K562 (cell line): ENCODE results near the gene SERBP1. TPM values are rescaled to one million over a fixed set of nuclear protein-coding genes. Genes with fewer than 3 reads are reported as not detected.

ENCODE experiments used
- ATAC-seq: fragments of 200-7000 bp; cut with Tn5 transposase; 3 replicates; pipeline ENCODE4 v1.9.1; 2020; ENCODE audit warnings: moderate library complexity
- BruUV-seq: library from RNA; stranded (reverse); fragments of 400-500 nt; replicated peaks from 2 replicates; lab custom pipeline; 2021; lab: Mats Ljungman, UMichigan
- CTCF ChIA-PET: fragments of 300-600 bp; formaldehyde crosslinking; extraction: SDS; loops from one replicate; lab custom pipeline; 2021; ENCODE audit warnings: low intra/inter-chr PET ratio; lab: Yijun Ruan, JAX
- POLR2A ChIA-PET: fragments of 300-600, 350-650 bp; sonication (Branson Sonifier 250); formaldehyde crosslinking; extraction: SDS; loops from one replicate; lab custom pipeline; 2021; ENCODE audit warnings: antibody characterized with exemption, inconsistent platforms; lab: Yijun Ruan, JAX
- DNase-seq, 4 experiments: peaks; one replicate each; pipeline versions ENCODE4 v3.0.0 to v3.0.0-alpha.2; 2011 to 2018; ENCODE audit warnings: low spot score in 3 of 4, mixed read lengths in 3 of 4; ENCODE audit errors: extremely low read depth in 1 of 4
- FAIRE-seq: peaks from 2 replicates; lab custom pipeline; 2011; peaks lifted over from hg19 to GRCh38; lab: Jason Lieb, UNC
- H2AFZ ChIP-seq: 2 replicates; pipeline ENCODE4 v1.6.0; 2011; ENCODE audit warnings: low read depth, low read length, control low read depth, inconsistent platforms
- H3K27ac ChIP-seq: fragments of 200-600 bp; 3 replicates; pipeline ENCODE4 v1.8.0; 2011; ENCODE audit warnings: low read depth, mild to moderate bottlenecking, control low read depth, inconsistent platforms, low read length, moderate library complexity, mixed read lengths; ENCODE audit errors: extremely low read depth
- H3K27me3 ChIP-seq, 2 experiments: fragments of 300-600 bp in 1 of 2; 2 replicates in 1 of 2; 3 replicates in 1 of 2; pipeline versions ENCODE4 v1.6.0 to v1.8.0; 2011; ENCODE audit warnings: inconsistent platforms in 2 of 2, low read length in 2 of 2, mild to moderate bottlenecking in 1 of 2, mixed read lengths in 1 of 2, moderate library complexity in 1 of 2; ENCODE audit not compliant: control insufficient read depth in 2 of 2, insufficient read depth in 2 of 2
- H3K36me3 ChIP-seq: fragments of 300-600 bp; 3 replicates; pipeline ENCODE4 v1.8.0; 2011; ENCODE audit warnings: mild to moderate bottlenecking, low read length, inconsistent platforms; ENCODE audit not compliant: control insufficient read depth, insufficient read depth
- H3K4me1 ChIP-seq, 2 experiments: fragments of 200-600 bp in 1 of 2; replicated peaks in 1 of 2; 2 replicates in 1 of 2; 3 replicates in 1 of 2; pipeline versions ENCODE4 v1.5.1 to v1.8.0; 2011; ENCODE audit warnings: inconsistent platforms in 2 of 2, low read length in 2 of 2, mild to moderate bottlenecking in 1 of 2, mixed read lengths in 1 of 2, moderate library complexity in 1 of 2; ENCODE audit not compliant: control insufficient read depth in 2 of 2, insufficient read depth in 2 of 2
- H3K4me2 ChIP-seq: 2 replicates; pipeline ENCODE4 v1.6.1; 2011; ENCODE audit warnings: low read length, control low read depth, inconsistent platforms, mixed read lengths; ENCODE audit not compliant: insufficient read depth
- H3K4me3 ChIP-seq: fragments of 200-600 bp; sonication (generic), shearing (Covaris generic); 2 replicates; pipeline ENCODE4 v1.5.1; 2016; ENCODE audit warnings: control low read depth, inconsistent platforms
- H3K79me2 ChIP-seq: fragments of 200-600 bp; 3 replicates; pipeline ENCODE4 v1.8.0; 2011; ENCODE audit warnings: low read length, inconsistent platforms; ENCODE audit not compliant: control insufficient read depth, insufficient read depth
- H3K9ac ChIP-seq, 2 experiments: 2 replicates each; pipeline versions ENCODE4 v1.6.0 to v1.6.1; 2011; ENCODE audit warnings: low read depth in 2 of 2, low read length in 2 of 2, control low read depth in 1 of 2, inconsistent platforms in 1 of 2, mild to moderate bottlenecking in 1 of 2, mixed read lengths in 1 of 2; ENCODE audit not compliant: insufficient read depth in 1 of 2
- H3K9me1 ChIP-seq: one replicate; pipeline ENCODE4 v1.6.0; 2011; ENCODE audit warnings: inconsistent platforms, mild to moderate bottlenecking, low read length, moderate library complexity; ENCODE audit not compliant: control insufficient read depth, insufficient read depth
- H3K9me3 ChIP-seq: replicated peaks from 2 replicates; pipeline ENCODE4 v1.5.1; 2011; ENCODE audit warnings: low read depth, low read length, inconsistent platforms; ENCODE audit not compliant: control insufficient read depth, insufficient read depth
- H4K20me1 ChIP-seq: replicated peaks from 2 replicates; pipeline ENCODE4 v1.6.1; 2011; ENCODE audit warnings: low read length, inconsistent platforms, mixed read lengths; ENCODE audit not compliant: control insufficient read depth, insufficient read depth
- COPS2 ChIP-seq: fragments of 450-650 bp; conservative IDR thresholded peaks from 2 replicates; pipeline ENCODE4 v1.6.1; 2016; ENCODE audit warnings: mild to moderate bottlenecking, moderate library complexity
- ESRRB ChIP-seq: fragments of 250-450 bp; sonication (Bioruptor Pico); IDR thresholded peaks from 2 replicates; pipeline ENCODE4 v1.5.0; 2020; ENCODE audit warnings: mild to moderate bottlenecking, moderate library complexity, borderline replicate concordance
- GABPB1 ChIP-seq: sonication (generic); formaldehyde crosslinking; IDR thresholded peaks from 2 replicates; pipeline ENCODE4 v1.8.0; 2022; ENCODE audit warnings: mild to moderate bottlenecking, missing genetic modification reagents
- NCOA2 ChIP-seq, 2 experiments: fragments of 450-650 bp; IDR thresholded peaks; 2 replicates each; pipeline ENCODE4 v1.6.1; 2018; ENCODE audit warnings: mild to moderate bottlenecking in 2 of 2, moderate library complexity in 1 of 2; ENCODE audit not compliant: partially characterized antibody in 2 of 2
- NCOR1 ChIP-seq: fragments of 450-650 bp; IDR thresholded peaks from 2 replicates; pipeline ENCODE4 v1.6.1; 2016; ENCODE audit warnings: mild to moderate bottlenecking, moderate library complexity
- NONO ChIP-seq, 2 experiments: fragments of 200-400 bp in 1 of 2; fragments of 450-650 bp in 1 of 2; formaldehyde crosslinking in 1 of 2; IDR thresholded peaks; 2 replicates each; pipeline ENCODE4 v1.6.1; 2017; ENCODE audit warnings: low read depth in 2 of 2, mild to moderate bottlenecking in 2 of 2, moderate library complexity in 2 of 2, low read length in 1 of 2
- SMAD3 ChIP-seq: fragments of 450-650 bp; formaldehyde crosslinking; conservative IDR thresholded peaks from 2 replicates; pipeline ENCODE4 v1.4.0; 2020; ENCODE audit warnings: mild to moderate bottlenecking
- TCFL5 ChIP-seq: fragments of 250-450 bp; sonication (Bioruptor Pico); conservative IDR thresholded peaks from 2 replicates; pipeline ENCODE4 v1.6.1; 2021; ENCODE audit warnings: mild to moderate bottlenecking, moderate library complexity, matching md5 sums
- XRCC5 ChIP-seq: fragments of 200-400 bp; formaldehyde crosslinking; IDR thresholded peaks from 2 replicates; pipeline ENCODE4 v1.6.1; 2017; ENCODE audit warnings: low read depth, mild to moderate bottlenecking, low read length
- ZC3H4 ChIP-seq: sonication (generic); formaldehyde crosslinking; IDR thresholded peaks from 2 replicates; pipeline ENCODE4 v1.9.0; 2021; ENCODE audit warnings: missing genetic modification reagents, borderline replicate concordance
- ZNF232 ChIP-seq: sonication (generic); formaldehyde crosslinking; IDR thresholded peaks from 2 replicates; pipeline ENCODE4 v1.8.0; 2022; ENCODE audit warnings: mild to moderate bottlenecking, missing genetic modification reagents
- ZNF507 ChIP-seq: conservative IDR thresholded peaks from 2 replicates; pipeline ENCODE4 v1.6.1; 2017; ENCODE audit warnings: missing genetic modification characterization, missing compliant biosample characterization
- WGBS: fragments of 100-300 bp; shearing (Covaris generic); methylation state at CpG from one replicate; pipeline ENCODE4 v1.1.6; 2016; ENCODE audit warnings: low coverage, mixed read lengths; ENCODE audit not compliant: insufficient coverage; ENCODE audit errors: missing lambda C conversion rate; 5-methylcytosine and 5-hydroxymethylcytosine counted together
- in situ Hi-C: fragments of 300-500 bp; cut with MboI; formaldehyde crosslinking; loops from 4 replicates; pipeline ENCODE4 v1.15.0; 2018; ENCODE audit warnings: inconsistent platforms, mixed read lengths
- intact Hi-C: fragments of 100-400 bp; cut with micrococcal nuclease; formaldehyde crosslinking; loops from 2 replicates; pipeline ENCODE4 v1.14.2; 2022
- polyA plus RNA-seq, 8 experiments: library from polyadenylated mRNA; depleted of rRNA in 4 of 8; stranded (reverse) in 5 of 8; unstranded in 3 of 8; fragments of >200 nt; fragmentation: Nextera tagmentation in 2 of 8; fragmentation: Illumina TruSeq in 1 of 8; extraction: Ambion mirVana in 2 of 8; extraction: Trizol in 1 of 8; gene quantifications; 2 replicates each; pipeline versions ENCODE4 v1.2.1 to v1.2.3, GENCODE V29; 2011 to 2014; ENCODE audit warnings: inconsistent platforms in 1 of 8, missing spikeins in 1 of 8
- total RNA-seq, 7 experiments: library from RNA; depleted of rRNA in 6 of 7; stranded (reverse); fragments of >200 nt in 6 of 7; fragmentation: Illumina TruSeq in 2 of 7; extraction: Trizol in 2 of 7; gene quantifications; 2 replicates each; pipeline versions ENCODE4 v1.2.1 to v1.2.3, GENCODE V29; 2011 to 2021; ENCODE audit warnings: low replicate concordance in 1 of 7
- TF ChIP-seq, protein P1 (sequence below), 3 experiments: IDR thresholded peaks in 2 of 3; conservative IDR thresholded peaks in 1 of 3; 2 replicates each; pipeline ENCODE4 v1.5.1; 2011 to 2012; ENCODE audit warnings: low read length in 3 of 3, mild to moderate bottlenecking in 3 of 3, control low read depth in 2 of 3, improper control_type of control experiment in 1 of 3, inconsistent platforms in 1 of 3, low read depth in 1 of 3, mixed read lengths in 1 of 3, moderate library complexity in 1 of 3; ENCODE audit not compliant: insufficient read depth in 2 of 3
- TF ChIP-seq, protein P2 (sequence below): sonication (generic); formaldehyde crosslinking; IDR thresholded peaks from 2 replicates; pipeline ENCODE4 v1.8.0; 2022; ENCODE audit warnings: mild to moderate bottlenecking, missing genetic modification reagents
- TF ChIP-seq, protein P3 (sequence below): IDR thresholded peaks from 3 replicates; pipeline ENCODE4 v1.6.1; 2011; ENCODE audit warnings: borderline replicate concordance, mild to moderate bottlenecking; ENCODE audit not compliant: insufficient read length, insufficient read depth
- TF ChIP-seq, protein P4 (sequence below), 2 experiments: IDR thresholded peaks; 2 replicates each; pipeline ENCODE4 v1.6.1; 2011; ENCODE audit warnings: borderline replicate concordance in 1 of 2, control low read depth in 1 of 2, low read depth in 1 of 2, low read length in 1 of 2, mild to moderate bottlenecking in 1 of 2, mixed read lengths in 1 of 2, moderate library complexity in 1 of 2; ENCODE audit not compliant: insufficient read depth in 1 of 2, insufficient read length in 1 of 2, poor library complexity in 1 of 2, severe bottlenecking in 1 of 2; ENCODE audit errors: extremely low read depth in 1 of 2

Gene SERBP1
- total and polyA plus RNA-seq, 9 of the 15 experiments (the other 6 are each of a cell fraction or from before 2014, with no cell fraction given) = 79.9 to 761 (median 464) TPM

DNA sequence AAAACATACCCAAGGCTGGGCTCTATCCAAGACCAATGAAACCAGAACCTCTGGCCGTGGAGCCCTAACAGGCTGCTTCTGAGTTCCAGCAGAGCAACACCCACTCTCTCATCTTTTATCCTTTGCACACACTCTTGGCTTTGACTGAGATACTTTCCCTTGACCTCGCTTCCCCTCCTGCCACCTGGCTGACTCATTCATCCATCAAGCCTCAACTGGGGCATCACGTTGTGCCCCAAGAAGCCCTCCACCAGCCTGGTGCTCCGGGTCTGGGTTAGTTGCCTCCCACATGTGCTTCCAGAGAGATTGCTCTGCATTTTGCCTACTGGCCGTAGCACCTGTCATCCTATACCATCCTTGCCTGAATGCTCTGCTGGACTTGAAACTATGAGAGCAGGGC lies 34.5 kb upstream of the SERBP1 start:
- intact Hi-C loops (no loop called here), in situ Hi-C loops (no loop called here)
- 18% methylated on average over 5 of the region's 5 CpGs for WGBS
- no peaks in the 10 kb centered on the region for H3K27me3 ChIP-seq
- no peaks in the 10 kb centered on the region; a peak in 2 of 5 replicates for H3K4me1 ChIP-seq
- no peak overlapping the region for H3K4me2 ChIP-seq
- no peak overlapping the region; a peak in 1 of 4 replicates for H3K9ac ChIP-seq
- ATAC-seq (no peak), DNase-seq (no peak), FAIRE-seq (no peak)
- no peak for TF ChIP-seq ZNF232 (CRISPR knock-in tag)
- TF ChIP-seq ZNF507 (tag) = no peak
- TF ChIP-seq NONO (IDR thresholded peaks at IDR 0.05; ENCODE audit: low read depth in 2 of 2, low read length in 1 of 2) = no peak
- no peak for TF ChIP-seq GABPB1
- no peak for TF ChIP-seq ZC3H4 (CRISPR knock-in tag)
- TF ChIP-seq, protein P1, sequence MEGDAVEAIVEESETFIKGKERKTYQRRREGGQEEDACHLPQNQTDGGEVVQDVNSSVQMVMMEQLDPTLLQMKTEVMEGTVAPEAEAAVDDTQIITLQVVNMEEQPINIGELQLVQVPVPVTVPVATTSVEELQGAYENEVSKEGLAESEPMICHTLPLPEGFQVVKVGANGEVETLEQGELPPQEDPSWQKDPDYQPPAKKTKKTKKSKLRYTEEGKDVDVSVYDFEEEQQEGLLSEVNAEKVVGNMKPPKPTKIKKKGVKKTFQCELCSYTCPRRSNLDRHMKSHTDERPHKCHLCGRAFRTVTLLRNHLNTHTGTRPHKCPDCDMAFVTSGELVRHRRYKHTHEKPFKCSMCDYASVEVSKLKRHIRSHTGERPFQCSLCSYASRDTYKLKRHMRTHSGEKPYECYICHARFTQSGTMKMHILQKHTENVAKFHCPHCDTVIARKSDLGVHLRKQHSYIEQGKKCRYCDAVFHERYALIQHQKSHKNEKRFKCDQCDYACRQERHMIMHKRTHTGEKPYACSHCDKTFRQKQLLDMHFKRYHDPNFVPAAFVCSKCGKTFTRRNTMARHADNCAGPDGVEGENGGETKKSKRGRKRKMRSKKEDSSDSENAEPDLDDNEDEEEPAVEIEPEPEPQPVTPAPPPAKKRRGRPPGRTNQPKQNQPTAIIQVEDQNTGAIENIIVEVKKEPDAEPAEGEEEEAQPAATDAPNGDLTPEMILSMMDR (IDR thresholded peaks at IDR 0.05 in 2 of 3, conservative IDR thresholded peaks at IDR 0.05 in 1 of 3; ENCODE audit: insufficient read depth in 2 of 3, low read depth in 1 of 3, low read length in 3 of 3) = no peak
- no peak for TF ChIP-seq SMAD3
- TF ChIP-seq NCOA2 (IDR thresholded peaks at IDR 0.05; ENCODE audit: partially characterized antibody in 2 of 2) = no peak
- no peak for TF ChIP-seq COPS2
- TF ChIP-seq, protein P2, sequence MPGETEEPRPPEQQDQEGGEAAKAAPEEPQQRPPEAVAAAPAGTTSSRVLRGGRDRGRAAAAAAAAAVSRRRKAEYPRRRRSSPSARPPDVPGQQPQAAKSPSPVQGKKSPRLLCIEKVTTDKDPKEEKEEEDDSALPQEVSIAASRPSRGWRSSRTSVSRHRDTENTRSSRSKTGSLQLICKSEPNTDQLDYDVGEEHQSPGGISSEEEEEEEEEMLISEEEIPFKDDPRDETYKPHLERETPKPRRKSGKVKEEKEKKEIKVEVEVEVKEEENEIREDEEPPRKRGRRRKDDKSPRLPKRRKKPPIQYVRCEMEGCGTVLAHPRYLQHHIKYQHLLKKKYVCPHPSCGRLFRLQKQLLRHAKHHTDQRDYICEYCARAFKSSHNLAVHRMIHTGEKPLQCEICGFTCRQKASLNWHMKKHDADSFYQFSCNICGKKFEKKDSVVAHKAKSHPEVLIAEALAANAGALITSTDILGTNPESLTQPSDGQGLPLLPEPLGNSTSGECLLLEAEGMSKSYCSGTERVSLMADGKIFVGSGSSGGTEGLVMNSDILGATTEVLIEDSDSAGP (CRISPR knock-in tag) = no peak
- no peak for TF ChIP-seq TCFL5 (CRISPR knock-in tag)
- TF ChIP-seq ESRRB = no peak
- no peak for TF ChIP-seq NCOR1
- TF ChIP-seq, protein P3, sequence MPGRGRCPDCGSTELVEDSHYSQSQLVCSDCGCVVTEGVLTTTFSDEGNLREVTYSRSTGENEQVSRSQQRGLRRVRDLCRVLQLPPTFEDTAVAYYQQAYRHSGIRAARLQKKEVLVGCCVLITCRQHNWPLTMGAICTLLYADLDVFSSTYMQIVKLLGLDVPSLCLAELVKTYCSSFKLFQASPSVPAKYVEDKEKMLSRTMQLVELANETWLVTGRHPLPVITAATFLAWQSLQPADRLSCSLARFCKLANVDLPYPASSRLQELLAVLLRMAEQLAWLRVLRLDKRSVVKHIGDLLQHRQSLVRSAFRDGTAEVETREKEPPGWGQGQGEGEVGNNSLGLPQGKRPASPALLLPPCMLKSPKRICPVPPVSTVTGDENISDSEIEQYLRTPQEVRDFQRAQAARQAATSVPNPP = no peak
- TF ChIP-seq XRCC5 = no peak
- TF ChIP-seq, protein P4, sequence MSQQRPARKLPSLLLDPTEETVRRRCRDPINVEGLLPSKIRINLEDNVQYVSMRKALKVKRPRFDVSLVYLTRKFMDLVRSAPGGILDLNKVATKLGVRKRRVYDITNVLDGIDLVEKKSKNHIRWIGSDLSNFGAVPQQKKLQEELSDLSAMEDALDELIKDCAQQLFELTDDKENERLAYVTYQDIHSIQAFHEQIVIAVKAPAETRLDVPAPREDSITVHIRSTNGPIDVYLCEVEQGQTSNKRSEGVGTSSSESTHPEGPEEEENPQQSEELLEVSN (IDR thresholded peaks at IDR 0.05; ENCODE audit: borderline replicate concordance in 1 of 2, extremely low read depth in 1 of 2, insufficient read depth in 1 of 2, insufficient read length in 1 of 2, low read depth in 1 of 2, low read length in 1 of 2, poor library complexity in 1 of 2, severe bottlenecking in 1 of 2) = no peak
- CTCF ChIA-PET = no interaction called here
- no peak overlapping the region for H3K27ac ChIP-seq
- no peak overlapping the region for H3K4me3 ChIP-seq
- no peaks in the 10 kb centered on the region for H3K9me3 ChIP-seq
- POLR2A ChIA-PET = interaction anchor here (1.2 kb wide), 1 partner anchor 15 kb away, joined by 5 read pairs; no protein-coding TSS in a partner anchor
- H4K20me1 ChIP-seq = no peaks in the 10 kb centered on the region
- H3K9me1 ChIP-seq = no peaks in the 10 kb centered on the region
- no TSS peak for BruUV-seq
- H3K36me3 ChIP-seq = no peaks in the 10 kb centered on the region
- no peaks in the 10 kb centered on the region for H3K79me2 ChIP-seq
- no peak overlapping the region for H2AFZ ChIP-seq
